Measurements from ENCODE around the gene ABR.
"Not testable (repeated sequence)": the region's sequence is repeated elsewhere in the genome, so short reads cannot be mapped to it uniquely, and the experiment has no call there.

ABR gene

DNA sequence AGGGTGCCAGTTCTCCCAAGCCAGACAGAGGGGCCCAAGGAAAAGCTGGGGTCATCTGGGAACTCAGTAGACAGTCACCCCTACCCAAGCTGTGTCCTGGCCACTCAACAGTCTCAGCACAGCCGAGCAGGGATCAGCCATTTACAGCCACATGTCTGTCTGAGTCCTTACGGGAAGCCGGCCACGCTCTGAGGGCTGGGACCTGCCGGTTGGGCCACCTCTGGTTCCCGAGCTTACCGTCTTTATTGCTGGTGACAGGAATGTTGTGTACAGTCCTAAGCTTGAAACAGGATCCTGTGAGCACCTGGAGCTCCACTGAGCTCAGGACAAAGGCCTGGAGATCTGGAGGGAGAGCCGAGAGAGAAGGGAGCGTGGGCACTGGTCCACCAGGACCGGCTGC, 123.0 kb downstream of the ABR start:
- DNase-seq: peak in 4 of 10 donors; percentile 26 to 83 (median 68)
- intact Hi-C loops (cut with DNase I): loop anchor here (5.0 kb wide), 2 partner anchors 54 to 259 kb away; no protein-coding TSS in a partner anchor

DNA sequence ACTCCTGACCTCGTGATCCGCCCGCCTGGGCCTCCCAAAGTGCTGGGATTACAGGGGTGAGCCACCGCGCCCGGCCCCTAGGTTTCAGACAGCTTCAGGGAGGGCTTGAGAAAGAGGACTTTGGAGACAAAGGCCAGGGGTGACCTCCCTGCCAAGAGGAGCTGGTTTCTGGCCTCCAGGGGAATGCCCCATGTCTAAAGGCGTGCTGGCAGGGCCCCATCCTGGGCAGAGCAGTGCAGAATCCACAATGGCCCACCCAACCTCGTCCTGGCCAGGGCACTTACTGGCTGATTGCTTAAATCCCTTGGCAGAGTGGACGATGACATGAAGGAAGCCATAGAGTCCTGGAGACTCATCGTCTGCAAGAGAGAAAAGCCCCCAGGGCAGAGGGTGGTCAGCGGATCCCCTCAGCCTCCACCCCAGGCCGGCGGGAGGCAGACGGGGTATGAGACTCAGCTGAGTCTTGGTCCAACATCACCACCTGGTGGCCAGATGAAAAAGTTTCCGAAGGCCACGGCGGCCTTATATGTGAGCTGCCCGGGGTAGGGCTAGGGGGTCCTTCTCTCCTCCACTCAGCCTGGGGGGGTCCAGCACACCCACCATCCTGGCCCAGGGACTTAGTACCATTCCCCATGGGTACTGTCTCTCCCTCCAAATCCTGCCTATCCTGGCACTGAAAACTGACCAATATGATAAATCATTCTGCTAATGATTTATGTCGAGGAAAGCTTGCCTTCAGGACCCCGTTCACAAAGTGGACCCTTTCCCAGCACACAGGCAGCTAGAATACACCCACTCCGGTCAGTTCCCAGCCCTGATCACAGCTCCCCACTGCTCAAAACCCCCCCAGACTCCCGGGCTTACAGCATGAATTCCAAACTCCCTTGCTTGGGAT, 123.8 kb downstream of the ABR start:
- DNase-seq: peak; percentile 43 to 95 (median 73)
- intact Hi-C loops (cut with DNase I): loop anchor here (5.0 kb wide), 2 partner anchors 54 to 259 kb away; no protein-coding TSS in a partner anchor

DNA sequence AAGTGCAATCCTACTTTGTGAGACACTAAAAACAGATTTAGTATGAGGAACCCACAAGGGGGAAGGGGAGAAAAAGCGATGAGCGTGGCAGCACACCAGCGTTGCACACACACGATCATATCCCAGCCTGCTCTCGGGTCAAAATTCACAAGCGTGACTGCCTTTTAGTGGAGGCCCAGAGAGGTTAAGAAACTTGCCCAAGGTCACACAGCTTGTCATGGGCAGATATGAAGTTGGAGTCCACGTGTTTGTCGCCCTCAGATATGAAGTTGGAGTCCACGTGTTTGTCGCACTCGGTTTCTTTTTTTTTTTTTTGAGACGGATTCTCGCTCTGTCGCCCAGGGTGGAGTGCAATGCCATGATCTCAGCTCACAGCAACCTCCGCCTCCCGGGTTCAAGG, 124.5 kb downstream of the ABR start:
- intact Hi-C loops (cut with DNase I): loop anchor here (5.0 kb wide), 2 partner anchors 53 to 258 kb away; no protein-coding TSS in a partner anchor
- peak in 3 of 10 donors; percentile 6 to 13 (median 11) for DNase-seq

DNA sequence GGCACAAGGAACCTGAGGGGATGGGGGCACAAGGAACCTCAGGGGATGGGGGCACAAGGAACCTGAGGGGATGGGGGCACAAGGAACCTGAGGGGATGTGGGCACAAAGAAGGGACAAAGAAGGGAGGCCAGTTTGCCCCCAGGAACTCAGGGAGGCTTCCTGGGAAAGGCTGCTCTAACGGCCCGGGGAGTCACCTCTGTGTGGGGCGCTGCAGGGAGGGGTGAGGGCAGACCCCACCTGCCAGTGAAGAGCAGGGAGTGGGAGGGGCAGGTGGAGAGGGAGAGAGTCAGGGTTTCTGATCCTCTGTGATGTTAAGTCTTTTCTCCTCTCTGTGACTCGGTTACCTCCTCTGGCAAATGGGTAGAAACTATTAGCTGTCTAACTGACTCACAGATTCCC, 125.1 kb downstream of the ABR start:
- peak in 3 of 10 donors; percentile 19 to 53 (median 46) for DNase-seq
- intact Hi-C loops (cut with DNase I): loop anchor here (5.0 kb wide), 2 partner anchors 52 to 257 kb away; no protein-coding TSS in a partner anchor

DNA sequence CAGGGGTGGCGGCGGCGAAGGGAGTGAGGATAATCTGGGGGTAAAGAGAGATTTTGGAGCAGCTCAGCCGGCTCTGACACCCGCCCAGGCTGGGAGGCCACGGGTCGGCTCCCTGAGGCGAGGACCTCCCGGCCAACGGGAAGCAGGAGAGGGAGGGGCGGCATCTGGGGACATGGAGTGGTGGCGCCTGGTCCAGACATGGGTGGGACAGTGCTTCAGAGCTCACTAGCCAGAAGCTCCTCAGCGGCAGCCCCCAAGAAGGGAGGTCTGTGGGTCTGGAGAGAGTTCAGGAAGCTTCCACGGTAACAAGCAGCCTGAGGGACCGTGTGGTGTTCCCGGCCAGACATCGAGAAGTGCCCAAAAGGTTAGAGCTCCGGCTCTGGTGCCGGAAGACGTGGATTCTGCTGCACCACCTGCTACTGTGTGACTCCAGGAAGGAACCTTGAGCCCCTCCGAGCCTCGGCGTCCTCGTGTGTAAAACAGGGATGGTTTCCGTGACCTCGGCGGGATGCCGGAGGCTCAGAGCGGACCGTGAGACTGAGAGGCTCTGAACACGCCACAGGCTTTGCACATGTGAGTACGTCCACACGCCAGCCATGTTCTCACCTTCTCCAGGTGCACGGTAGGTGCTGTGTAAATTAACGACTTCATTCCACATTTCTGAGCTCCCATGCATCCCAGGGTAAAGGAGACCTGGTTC, 126.0 kb downstream of the ABR start:
- intact Hi-C loops (cut with DNase I): no loop called here
- peak in 5 of 10 donors; percentile 4 to 79 (median 51) for DNase-seq

DNA sequence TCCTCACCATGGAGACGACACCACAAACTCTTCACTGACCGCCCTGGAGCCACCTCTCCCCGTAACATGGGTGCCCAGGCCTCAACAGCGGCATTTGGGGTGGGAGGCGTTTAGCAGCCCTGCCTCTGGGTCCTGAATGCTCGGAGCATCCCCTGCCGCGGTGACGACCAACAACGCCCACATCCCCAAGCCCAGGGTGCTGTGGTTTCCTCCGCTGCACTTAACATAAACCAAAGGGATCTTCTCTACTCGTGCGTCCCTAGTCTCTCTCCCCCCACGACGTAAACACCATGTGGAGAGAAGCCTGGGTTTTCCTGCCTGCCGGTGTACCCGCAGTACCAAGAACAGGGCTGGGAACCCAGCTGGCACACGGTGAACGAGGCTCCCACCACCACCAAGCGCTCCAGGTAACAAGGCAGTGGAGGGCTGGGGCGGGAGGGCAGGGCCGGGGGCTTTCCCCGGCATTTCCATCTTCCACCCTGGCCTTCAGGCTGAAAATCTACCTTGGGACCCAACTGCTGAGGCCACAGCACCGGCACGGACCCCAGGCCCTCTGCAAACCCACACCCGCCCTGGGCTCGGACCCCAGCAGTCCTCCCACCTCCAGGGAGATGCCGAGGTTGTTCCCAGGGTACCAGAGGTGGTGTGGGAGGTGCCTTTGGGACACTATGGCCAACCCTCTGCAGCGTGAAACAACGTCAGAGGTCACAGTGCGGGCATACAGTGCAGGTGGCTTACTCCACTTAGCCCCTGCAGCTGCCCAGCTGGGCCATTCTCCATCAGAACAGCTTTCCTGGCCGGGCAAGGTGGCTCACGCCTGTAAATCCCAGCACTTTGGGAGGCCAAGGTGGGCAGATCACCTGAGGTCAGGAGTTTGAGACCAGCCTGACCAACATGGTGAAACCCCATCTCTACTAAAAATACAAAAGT, 128.5 kb downstream of the ABR start:
- intact Hi-C loops (cut with DNase I): no loop called here
- peak in 5 of 10 donors; percentile 9 to 84 (median 73) for DNase-seq

DNA sequence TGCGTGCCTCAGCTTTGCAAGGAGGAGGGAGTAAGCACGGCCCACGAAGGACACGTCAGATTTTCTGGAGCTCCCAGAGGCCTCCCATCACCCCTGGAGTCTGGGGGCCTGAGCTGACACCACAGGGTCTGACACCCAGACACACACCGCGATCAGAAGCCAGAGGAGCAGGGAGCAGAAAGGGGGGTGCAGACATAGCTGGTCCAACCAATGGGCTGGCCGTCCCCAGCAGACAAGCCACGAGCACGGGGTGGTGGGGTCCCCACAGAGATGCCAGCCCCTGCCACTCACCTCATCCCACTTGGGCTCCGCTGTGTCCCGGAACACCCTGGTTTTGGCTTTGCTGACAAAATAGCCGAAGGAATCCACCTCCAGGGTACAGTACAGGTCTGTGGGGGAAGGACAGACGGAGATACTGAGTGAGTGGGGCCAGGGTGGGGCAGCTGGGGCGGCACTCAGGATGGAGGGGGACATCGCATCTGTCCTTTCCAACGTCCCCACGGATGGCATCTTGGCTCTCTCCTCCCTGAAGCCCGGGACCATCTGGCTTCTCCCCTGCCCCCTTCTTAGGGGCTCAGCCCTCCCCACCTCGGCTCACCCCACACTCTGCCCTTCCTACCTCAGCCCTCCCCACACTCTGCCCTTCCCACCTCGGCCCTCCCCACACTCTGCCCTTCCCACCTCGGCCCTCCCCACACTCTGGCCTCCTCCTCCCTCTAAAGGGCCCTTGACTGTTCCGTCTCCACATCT, 129.4 kb downstream of the ABR start:
- peak in 5 of 10 donors; percentile 3 to 71 (median 55) for DNase-seq
- intact Hi-C loops (cut with DNase I): no loop called here

DNA sequence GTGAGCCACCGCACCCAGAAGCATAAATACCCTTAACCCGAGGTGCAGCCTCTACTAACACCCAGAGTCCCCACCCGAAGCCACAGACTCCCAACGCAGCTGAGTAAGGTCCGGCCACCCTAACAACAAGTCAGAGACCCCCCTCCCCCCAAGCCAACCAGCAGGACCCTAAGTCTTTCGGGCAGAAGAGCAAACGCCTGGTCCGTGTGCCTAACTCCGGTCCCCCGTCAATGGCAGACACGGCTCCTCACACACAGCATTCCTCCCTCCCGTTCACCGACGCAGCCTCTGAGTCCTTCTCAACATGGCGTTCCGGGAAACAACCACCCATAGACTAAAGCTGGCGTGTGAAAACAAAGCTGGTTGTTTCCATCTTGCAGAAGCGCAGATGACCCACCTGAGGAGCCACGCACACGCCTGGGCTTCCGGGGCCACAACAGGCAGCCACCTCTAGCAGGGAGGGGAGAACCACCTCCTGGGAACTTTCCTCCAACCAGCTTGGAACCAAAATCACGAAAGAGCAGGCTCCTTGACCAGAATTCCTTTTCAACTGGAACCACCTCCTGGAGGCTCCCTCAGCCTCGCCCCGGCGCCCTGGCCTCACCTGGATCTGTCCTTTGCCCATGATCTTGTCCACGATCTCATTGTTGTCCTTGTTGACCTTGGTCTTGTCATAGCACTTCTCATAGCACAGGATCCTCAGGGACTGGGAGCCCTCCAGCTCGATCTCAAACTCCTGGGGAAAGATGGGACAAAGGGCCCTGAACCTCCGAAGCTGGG, 130.1 kb downstream of the ABR start:
- peak in 5 of 10 donors; percentile 3 to 67 (median 39) for DNase-seq
- intact Hi-C loops (cut with DNase I): no loop called here

DNA sequence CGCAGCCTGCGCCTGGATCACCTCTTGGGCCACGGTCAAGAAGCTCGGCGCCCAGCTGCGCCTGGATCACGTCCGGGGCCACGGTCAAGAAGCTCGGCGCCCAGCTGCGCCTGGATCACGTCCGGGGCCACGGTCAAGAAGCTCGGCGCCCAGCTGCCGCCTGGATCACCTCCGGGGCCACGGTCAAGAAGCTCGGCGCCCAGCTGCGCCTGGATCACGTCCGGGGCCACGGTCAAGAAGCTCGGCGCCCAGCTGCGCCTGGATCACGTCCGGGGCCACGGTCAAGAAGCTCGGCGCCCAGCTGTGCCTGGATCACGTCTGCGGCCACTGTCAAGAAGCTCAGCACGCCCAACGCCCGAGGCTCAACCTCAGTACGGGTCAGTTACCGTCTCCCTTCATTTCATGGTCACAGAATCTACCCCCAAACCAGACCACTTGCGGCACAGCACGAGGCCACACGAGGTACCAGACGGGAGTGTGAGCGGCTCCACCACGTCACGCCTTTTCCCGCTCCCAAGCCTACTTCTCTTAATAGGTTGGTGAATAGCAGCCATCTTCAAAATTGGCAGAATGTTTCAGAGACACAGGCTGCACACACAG, 131.2 kb downstream of the ABR start:
- peak in 5 of 10 donors; percentile 2 to 53 (median 43) for DNase-seq
- intact Hi-C loops (cut with DNase I): not testable (repeated sequence)

DNA sequence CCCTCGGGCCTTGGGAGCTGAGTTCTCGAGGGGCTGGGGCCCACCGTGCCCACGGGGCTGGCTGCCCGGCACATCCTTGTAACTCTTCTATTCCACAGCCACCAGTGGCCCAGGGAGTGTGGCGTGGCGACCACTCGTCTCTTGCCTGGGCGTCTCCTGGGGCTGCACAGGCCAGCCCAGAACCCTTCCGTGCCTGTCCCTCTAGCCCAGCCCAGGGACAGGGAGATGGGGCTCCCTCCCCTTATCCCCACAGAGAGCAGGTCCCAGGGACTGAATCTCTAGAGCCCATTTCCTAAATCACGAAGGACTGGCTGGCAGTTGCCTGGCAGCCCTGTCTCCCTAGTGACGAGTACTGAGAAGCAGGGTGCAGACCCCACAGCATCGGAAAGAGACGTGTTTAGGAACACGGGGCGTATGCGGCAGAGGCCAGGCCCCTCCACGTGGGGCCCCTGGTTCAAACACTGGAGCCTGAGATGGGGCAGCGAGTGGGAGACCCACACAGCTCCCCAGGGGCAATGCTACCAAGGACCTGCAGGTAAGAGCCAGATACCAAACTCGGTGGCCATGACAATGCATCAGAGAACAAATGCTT, 131.8 kb downstream of the ABR start:
- intact Hi-C loops (cut with DNase I): no loop called here
- peak in 2 of 10 donors; percentile 10 to 62 for DNase-seq

DNA sequence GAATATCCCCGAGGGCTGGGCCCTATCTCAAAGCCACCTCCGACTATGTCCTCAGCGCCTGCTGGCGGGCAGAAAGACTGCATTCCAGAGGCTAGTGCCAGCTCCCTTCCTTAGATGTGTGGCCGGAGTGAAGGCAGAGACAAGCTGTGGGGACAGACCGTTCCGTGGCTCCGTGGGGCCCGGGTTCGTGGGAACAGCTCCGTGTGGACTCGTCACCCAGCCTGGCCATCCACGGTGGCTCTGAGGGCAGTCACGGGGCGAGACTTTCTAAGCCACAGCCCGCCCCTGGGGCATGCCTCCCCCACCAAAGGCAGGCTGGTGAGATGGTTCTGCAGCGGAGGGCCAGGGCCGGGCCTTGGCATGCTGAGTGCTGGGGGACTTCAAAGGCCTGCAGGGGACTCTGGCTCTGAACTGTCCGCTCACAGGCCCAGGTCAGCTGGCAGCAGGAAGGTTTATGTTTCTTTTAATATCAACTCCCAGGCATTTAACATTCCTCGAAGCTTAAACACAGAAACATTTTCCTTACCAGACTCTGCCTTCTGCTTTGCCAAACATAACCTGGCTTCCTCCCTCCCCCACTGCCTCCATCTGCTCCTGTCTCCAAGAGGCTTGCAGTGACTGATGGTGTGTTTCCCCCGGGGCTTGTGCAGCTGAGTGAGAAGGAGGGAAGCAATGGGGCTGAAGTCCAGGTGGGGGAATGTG, 132.5 kb downstream of the ABR start:
- intact Hi-C loops (cut with DNase I): no loop called here
- peak in 6 of 10 donors; percentile 50 to 92 (median 79) for DNase-seq

DNA sequence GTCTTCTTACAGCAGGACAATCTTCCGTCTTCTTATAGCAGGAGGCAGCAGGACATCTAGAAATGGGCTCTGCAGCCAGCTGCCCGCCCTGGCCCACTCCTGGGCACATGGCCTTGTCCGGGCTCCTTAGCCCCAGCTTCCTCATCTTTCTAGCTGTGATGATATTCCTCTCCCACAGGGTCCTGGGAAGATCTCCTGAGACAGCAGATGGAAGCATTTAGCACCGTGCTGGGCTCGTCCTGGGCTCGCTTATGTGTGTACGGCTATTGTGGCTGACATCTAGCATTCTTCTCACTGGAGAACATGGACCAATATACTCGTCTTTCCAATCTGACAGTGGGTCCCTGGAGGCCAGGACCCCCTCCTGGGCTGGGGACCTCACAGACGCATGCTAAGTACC, 134.3 kb downstream of the ABR start:
- DNase-seq: peak in 4 of 10 donors; percentile 2 to 69 (median 12)
- intact Hi-C loops (cut with DNase I): no loop called here

DNA sequence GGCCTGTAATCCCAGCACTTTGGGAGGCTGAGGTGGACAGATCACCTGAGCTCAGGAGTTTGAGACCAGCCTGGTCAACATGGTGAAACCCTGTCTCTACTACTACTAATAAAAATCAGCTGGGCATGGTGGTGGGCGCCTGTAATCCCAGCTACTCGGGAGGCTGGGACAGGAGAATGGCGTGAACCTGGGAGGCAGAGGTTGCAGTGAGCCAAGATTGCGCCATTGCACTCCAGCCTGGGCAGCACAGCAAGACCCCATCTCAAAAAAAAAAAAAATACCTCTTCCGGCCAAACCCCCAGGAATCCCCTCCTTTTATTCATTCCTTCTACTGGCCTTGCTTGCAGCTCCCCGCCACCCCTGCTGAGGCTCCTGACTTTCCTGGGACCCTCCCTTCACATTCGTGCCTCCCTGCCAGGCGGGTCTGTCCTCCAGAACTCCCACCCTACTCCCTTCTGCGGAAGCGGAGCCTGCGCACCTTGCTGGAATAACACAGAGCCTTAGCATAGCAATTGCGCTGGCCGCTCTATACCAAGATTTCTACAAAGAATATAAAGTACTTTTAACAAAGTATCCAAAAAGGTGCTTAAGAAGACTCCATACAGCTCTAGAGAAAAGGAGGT, 135.3 kb downstream of the ABR start:
- intact Hi-C loops (cut with DNase I): not testable (repeated sequence)
- peak in 4 of 10 donors; percentile 1 to 41 (median 40) for DNase-seq

DNA sequence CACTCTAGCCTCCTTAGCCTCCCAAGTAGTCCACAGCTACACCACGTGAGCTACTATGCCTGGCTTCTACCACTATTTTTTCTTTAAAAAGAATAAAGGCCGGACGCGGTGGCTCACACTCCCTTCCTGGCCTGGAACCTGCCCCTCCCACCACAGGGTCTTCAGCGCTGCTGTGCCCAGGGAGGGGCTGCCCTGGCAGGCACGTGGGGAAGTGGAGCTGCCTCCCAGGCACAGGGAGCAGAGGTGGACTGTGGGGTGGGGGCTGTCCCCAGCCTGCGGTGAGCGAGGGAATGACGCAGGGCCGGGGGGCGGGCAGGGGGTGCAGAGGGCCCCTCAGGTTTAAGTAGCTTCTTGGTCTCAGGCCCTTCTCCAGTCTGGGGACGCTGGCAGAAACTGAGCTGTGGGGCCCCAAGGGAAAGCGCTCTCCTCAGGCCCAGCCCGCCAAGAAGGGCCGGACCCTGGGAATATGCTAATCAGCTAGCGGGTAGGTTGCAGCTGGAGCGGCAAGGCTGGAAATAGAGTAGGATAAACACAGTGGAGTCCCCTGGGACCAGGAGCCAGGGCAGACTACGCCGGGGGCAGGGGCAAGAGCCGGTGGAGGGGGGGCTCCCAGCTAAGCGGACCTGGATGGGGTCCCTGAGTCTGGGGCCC, 136.1 kb downstream of the ABR start:
- DNase-seq: peak in 5 of 10 donors; percentile 8 to 78 (median 58)
- intact Hi-C loops (cut with DNase I): no loop called here

DNA sequence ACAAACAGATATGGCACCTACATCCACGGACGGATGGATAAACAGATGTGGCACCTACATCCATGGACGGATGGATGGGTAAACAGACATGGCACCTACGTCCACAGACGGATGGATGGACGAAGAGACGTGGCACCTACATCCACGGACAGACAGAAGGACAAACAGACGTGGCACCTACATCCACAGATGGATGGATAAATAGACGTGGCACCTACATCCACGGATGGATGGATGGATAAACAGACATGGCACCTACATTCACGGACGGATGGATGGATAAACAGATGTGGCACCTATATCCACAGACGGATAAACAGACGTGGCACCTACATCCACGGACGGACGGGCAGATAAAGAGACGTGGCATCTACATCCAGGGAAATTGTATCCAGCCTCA, 137.3 kb downstream of the ABR start:
- intact Hi-C loops (cut with DNase I): no loop called here
- DNase-seq: peak in 3 of 10 donors; percentile 2 to 19 (median 17)

DNA sequence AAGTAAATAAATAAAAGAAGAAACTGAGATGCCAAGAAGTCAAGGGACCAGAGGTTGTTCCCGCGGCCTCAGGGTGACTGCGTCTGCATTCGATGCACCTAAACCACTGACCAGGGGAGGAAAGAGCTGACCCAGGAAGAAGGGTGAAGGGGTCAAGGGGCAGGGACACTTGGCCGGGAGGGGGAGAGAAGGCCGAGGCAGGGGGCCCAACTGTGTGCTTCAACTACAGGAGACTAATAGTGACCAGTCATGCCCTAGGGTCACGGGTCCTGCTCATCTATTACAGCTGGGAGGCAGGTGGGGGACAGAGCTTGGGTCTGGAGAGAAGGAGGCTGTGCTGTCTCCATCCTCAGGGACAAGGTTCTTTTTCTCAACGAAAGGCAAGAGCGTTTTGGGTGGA, 138.0 kb downstream of the ABR start:
- intact Hi-C loops (cut with DNase I): no loop called here
- peak in 5 of 10 donors; percentile 3 to 49 (median 19) for DNase-seq
